ENCODE results near the gene FAM168B.

- TF ChIP-seq CTCF (IDR thresholded peaks at IDR 0.05) (no peak), POLR2A (IDR thresholded peaks at IDR 0.05) (no peak), POLR2AphosphoS5 (IDR thresholded peaks at IDR 0.05) (no peak)
Observed at GRCh38 chr2:131094463-131095281, 1.4 kb upstream of the FAM168B start.

All from suprapubic skin (tissue), 4 donors.